Fibroblast of pulmonary artery (primary cell): ENCODE results near the gene ACBD6.
"Not testable (repeated sequence)": the region's sequence is repeated elsewhere in the genome, so short reads cannot be mapped to it uniquely, and the experiment has no call there.

Experiments
- DNase-seq: peaks from one replicate; pipeline ENCODE4 v3.0.0-alpha.2; 2010; ENCODE audit warnings: low read depth
- H3K4me3 ChIP-seq: replicated peaks from 2 replicates; pipeline ENCODE4 v1.5.1; 2011; ENCODE audit warnings: low read depth, mild to moderate bottlenecking, control low read depth, low read length, moderate library complexity
- TF ChIP-seq, protein P1 (sequence below): IDR thresholded peaks from 2 replicates; pipeline ENCODE4 v1.5.1; 2011; ENCODE audit warnings: mild to moderate bottlenecking, control low read depth, low read length, inconsistent platforms; ENCODE audit errors: missing control alignments

The ACBD6 gene

DNA sequence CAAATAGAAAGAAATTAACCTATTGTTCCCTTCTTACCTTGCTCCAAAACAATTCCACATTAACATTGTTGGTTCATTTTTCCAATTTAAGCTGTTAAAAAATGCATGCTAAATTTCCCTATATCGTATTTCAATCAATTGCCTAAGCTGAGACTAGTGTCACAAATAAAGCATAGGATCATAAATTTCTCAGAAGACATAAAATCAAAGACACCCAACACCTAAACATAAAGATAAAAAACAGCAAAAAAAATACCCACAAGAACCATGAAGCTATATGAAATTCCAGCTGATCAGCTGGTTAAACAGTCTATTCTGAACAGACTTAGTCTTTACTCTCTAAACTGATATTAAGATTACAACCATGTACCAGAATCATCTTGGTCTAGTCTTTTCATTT is 32.3 kb downstream of the ACBD6 start:
- H3K4me3 ChIP-seq: no peak overlapping the region
- DNase-seq: no peak
- TF ChIP-seq, protein P1, sequence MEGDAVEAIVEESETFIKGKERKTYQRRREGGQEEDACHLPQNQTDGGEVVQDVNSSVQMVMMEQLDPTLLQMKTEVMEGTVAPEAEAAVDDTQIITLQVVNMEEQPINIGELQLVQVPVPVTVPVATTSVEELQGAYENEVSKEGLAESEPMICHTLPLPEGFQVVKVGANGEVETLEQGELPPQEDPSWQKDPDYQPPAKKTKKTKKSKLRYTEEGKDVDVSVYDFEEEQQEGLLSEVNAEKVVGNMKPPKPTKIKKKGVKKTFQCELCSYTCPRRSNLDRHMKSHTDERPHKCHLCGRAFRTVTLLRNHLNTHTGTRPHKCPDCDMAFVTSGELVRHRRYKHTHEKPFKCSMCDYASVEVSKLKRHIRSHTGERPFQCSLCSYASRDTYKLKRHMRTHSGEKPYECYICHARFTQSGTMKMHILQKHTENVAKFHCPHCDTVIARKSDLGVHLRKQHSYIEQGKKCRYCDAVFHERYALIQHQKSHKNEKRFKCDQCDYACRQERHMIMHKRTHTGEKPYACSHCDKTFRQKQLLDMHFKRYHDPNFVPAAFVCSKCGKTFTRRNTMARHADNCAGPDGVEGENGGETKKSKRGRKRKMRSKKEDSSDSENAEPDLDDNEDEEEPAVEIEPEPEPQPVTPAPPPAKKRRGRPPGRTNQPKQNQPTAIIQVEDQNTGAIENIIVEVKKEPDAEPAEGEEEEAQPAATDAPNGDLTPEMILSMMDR: no peak

DNA sequence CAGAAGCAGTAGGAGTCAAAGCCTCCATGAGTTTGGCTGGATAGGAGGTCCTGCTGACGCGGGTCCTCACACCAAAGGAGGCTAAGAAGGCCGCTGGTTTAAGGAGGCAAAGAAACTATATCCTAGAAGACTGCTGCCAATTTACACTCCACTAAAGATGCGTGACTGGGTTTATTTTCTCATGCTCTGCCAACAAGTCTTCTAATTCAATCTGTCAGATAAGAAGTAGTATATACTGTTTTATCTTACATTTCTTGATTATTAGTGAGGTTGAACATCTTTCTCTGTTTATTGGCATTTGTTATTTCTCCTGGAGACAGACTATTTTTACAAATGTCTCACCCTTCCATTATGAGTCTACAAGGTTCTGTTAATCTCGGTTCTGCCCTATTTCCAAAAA is 34.1 kb downstream of the ACBD6 start:
- H3K4me3 ChIP-seq: no peak overlapping the region
- no peak for DNase-seq
- TF ChIP-seq, protein P1: no peak

DNA sequence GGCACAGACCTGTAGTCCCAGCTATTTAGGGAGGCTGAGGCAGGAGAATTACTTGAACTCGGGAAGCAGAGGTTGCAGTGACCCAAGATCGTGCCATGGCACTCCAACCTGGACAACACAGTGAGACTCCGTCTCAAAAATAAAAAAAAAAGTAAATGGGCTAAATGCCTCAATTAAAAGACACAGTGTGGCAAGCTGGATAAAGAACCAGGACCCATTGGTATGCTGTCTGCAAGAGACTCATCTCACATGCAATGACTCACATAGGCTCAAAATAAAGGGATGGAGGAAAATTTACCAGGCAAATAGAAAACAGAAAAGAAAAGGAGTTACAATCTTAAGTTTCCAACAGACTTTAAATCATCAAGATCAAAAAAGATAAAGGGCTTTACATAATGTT is 40.3 kb downstream of the ACBD6 start:
- H3K4me3 ChIP-seq: no peak overlapping the region
- DNase-seq: peak; percentile 23
- TF ChIP-seq, protein P1: no peak

DNA sequence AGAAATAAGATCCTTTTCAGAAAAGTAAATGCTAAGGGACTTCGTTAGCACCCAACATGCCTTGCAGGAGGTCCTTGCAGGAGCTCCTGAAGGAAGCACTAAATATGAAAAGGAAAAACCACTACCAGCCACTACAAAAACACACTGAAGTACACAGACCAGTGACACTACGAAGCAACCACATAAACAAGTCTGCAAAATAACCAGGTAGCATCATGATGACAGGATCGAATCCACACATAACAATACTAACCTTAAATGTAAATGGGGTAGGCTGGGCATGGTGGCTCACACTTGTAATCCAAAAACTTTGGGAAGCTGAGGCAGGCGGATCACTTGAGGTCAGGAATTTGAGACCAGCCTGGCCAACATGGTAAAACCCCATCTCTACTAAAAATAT is 40.7 kb downstream of the ACBD6 start:
- DNase-seq, H3K4me3 ChIP-seq: not testable (repeated sequence)

DNA sequence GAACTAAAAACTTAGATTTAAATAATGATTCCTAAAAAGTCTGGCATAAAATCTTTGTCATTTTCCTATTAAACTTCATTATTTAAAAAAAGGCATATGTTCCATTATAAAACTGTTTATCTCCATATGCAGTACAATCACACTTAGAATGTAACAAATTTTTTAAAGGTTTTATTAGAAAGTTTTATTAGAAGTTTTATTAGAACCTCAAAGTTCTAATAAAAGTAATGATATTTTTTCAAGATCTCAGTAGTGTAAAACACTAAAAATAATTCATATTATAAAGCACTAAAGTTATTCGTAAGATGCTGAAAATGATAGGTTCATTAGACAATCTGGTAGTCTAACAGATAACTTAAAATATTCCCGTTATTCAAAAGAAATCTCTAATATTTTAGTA is 43.6 kb downstream of the ACBD6 start:
- TF ChIP-seq, protein P1: no peak
- no peak for DNase-seq
- H3K4me3 ChIP-seq: no peak overlapping the region

DNA sequence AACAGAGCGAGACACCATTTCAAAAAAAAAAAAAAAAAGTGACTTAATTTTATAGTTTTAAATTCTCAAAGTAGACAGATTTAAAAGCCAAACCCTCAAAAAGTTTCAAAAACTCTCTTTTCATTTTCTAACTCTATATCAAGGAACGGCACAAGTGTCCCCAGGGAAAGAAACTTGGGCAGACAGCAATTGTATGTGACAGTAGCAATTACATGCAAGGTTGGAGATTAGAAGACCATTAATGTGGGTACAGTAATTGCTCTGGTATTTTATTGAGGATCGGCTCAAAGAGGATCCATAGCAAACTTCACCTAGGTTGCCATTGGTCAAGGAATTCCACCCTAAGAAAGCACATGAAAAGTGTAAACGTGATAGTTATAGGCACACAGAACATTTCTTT is 46.2 kb downstream of the ACBD6 start:
- TF ChIP-seq, protein P1: no peak
- DNase-seq: no peak
- no peak overlapping the region for H3K4me3 ChIP-seq

DNA sequence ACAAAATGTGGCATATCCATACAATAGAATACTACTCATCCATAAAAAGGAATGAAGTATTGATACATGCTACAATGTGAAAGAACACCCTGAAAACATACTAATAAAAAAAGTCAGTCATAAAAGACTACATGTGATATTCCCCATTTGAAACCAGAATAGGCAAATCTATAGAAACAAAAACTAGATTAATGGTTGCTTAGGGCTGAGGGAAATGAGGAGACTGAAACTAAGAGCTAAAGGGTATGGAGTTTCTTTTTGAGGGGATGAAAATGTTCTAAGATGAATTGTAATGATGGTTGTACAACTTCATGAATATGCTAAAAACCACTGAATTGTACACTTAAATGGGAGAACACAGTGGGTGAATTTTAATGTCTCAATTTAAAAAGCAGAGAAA is 50.9 kb downstream of the ACBD6 start:
- TF ChIP-seq, protein P1: no peak

DNA sequence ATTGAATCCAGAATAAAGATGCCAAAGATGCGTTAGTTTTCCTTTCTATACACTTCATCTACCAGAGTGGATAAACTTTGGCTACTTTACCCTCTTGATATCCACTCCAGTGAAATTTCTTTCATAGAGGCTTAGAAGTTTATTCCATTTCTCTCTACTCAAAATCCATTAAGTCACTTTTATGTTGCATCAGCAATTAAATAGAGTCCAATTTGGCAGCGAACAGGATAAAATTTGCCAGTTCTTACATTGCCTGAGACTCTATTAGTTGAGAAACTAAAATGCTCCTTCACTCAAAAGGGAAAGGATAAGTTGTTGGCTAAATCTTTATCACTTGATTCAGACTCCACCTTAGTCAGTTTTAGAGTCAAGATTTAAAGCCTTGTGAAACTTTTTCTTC is 57.9 kb downstream of the ACBD6 start:
- TF ChIP-seq, protein P1: no peak

More for the DNA sequence above, 50.9 kb downstream of the ACBD6 start:
- DNase-seq: no peak
- H3K4me3 ChIP-seq: no peak overlapping the region

More for the DNA sequence above, 57.9 kb downstream of the ACBD6 start:
- DNase-seq: no peak
- no peak overlapping the region for H3K4me3 ChIP-seq
